GM12878 (cell line): ENCODE measurements around the gene MX1. TPM values are rescaled to one million over a fixed set of nuclear protein-coding genes. Genes with fewer than 3 reads are reported as not detected.

Source experiments
- ATAC-seq: fragments of 200-7000 bp; cut with Tn5 transposase; 3 replicates; pipeline ENCODE4 v1.9.1; 2020; ENCODE audit warnings: mild to moderate bottlenecking, moderate library complexity
- BruUV-seq: library from RNA; stranded (reverse); fragments of 400-500 nt; replicated peaks from 2 replicates; lab custom pipeline; 2021; lab: Mats Ljungman, UMichigan
- CTCF ChIA-PET: fragments of 300-600 bp; sonication (Branson Sonifier 250); formaldehyde crosslinking; extraction: SDS; loops from one replicate; lab custom pipeline; 2021; ENCODE audit warnings: inconsistent platforms; lab: Yijun Ruan, JAX
- POLR2A ChIA-PET: fragments of 350-600 bp; formaldehyde crosslinking; extraction: SDS; loops from one replicate; lab custom pipeline; 2021; ENCODE audit warnings: inconsistent platforms; lab: Charles Lee
- RAD21 ChIA-PET: fragments of 300-600 bp; sonication (Branson Sonifier 250); formaldehyde crosslinking; loops from one replicate; lab custom pipeline; 2023; ENCODE audit warnings: antibody characterized with exemption; ENCODE audit not compliant: unreplicated experiment; lab: Charles Lee
- SMC1A ChIA-PET: fragments of 300-600 bp; sonication (Branson Sonifier 250); formaldehyde crosslinking; loops from one replicate; lab custom pipeline; 2023; ENCODE audit not compliant: unreplicated experiment, uncharacterized antibody; lab: Charles Lee
- DNase-seq: peaks from one replicate; pipeline ENCODE4 v3.0.0-alpha.2; 2011; ENCODE audit warnings: low read depth, low spot score
- FAIRE-seq: peaks from 3 replicates; lab custom pipeline; 2011; peaks lifted over from hg19 to GRCh38; lab: Jason Lieb, UNC
- H2AFZ ChIP-seq: 2 replicates; pipeline ENCODE4 v1.6.0; 2011; ENCODE audit warnings: low read depth, low read length, control low read depth; ENCODE audit not compliant: control insufficient read depth
- H3K27ac ChIP-seq: 2 replicates; pipeline ENCODE4 v1.5.1; 2011; ENCODE audit warnings: control low read depth; ENCODE audit not compliant: control insufficient read depth, insufficient read depth
- H3K27me3 ChIP-seq, 2 experiments: replicated peaks in 1 of 2; 2 replicates each; pipeline versions ENCODE4 v1.6.0 to v1.6.1; 2011; ENCODE audit warnings: low read length in 1 of 2; ENCODE audit not compliant: control insufficient read depth in 2 of 2, insufficient read depth in 2 of 2
- H3K36me3 ChIP-seq, 2 experiments: 2 replicates each; pipeline ENCODE4 v1.5.1; 2011; ENCODE audit warnings: low read length in 1 of 2; ENCODE audit not compliant: control insufficient read depth in 2 of 2, insufficient read depth in 2 of 2
- H3K4me1 ChIP-seq: 2 replicates; pipeline ENCODE4 v1.6.1; 2011; ENCODE audit warnings: mild to moderate bottlenecking, low read length, moderate library complexity, mixed read lengths; ENCODE audit not compliant: control insufficient read depth, insufficient read depth
- H3K4me2 ChIP-seq: 2 replicates; pipeline ENCODE4 v1.6.0; 2011; ENCODE audit warnings: control low read depth; ENCODE audit not compliant: control insufficient read depth, insufficient read depth
- H3K4me3 ChIP-seq: fragments of 200-600 bp; sonication (generic); 2 replicates; pipeline ENCODE4 v1.5.1; 2016
- H3K79me2 ChIP-seq: 2 replicates; pipeline ENCODE4 v1.6.0; 2011; ENCODE audit warnings: low read length; ENCODE audit not compliant: control insufficient read depth, insufficient read depth
- H3K9ac ChIP-seq: 2 replicates; pipeline ENCODE4 v1.8.0; 2011; ENCODE audit warnings: low read length, control low read depth, mixed read lengths; ENCODE audit not compliant: control insufficient read depth, insufficient read depth
- H3K9me3 ChIP-seq: replicated peaks from 3 replicates; pipeline ENCODE4 v1.5.1; 2011; ENCODE audit warnings: mild to moderate bottlenecking, low read length; ENCODE audit not compliant: control insufficient read depth, insufficient read depth
- H4K20me1 ChIP-seq: 2 replicates; pipeline ENCODE4 v1.6.0; 2011; ENCODE audit not compliant: control insufficient read depth, insufficient read depth
- BHLHE40 ChIP-seq, 2 experiments: fragments of 450-650 bp in 1 of 2; IDR thresholded peaks; 2 replicates each; pipeline ENCODE4 v1.6.1; 2011 to 2017; ENCODE audit warnings: low read depth in 2 of 2, borderline replicate concordance in 1 of 2, improper control_type of control experiment in 1 of 2, low read length in 1 of 2, mild to moderate bottlenecking in 1 of 2
- CBX3 ChIP-seq: fragments of 200-600 bp; sonication (generic); IDR thresholded peaks from 2 replicates; pipeline ENCODE4 v1.6.1; 2016; ENCODE audit warnings: low read depth, borderline replicate concordance
- CREB1 ChIP-seq: IDR thresholded peaks from 2 replicates; pipeline ENCODE4 v1.6.1; 2012; ENCODE audit warnings: low read depth, mild to moderate bottlenecking, inconsistent platforms
- DPF2 ChIP-seq: fragments of 450-650 bp; IDR thresholded peaks from 2 replicates; pipeline ENCODE4 v1.6.1; 2017; ENCODE audit warnings: mild to moderate bottlenecking
- PML ChIP-seq: IDR thresholded peaks from 2 replicates; pipeline ENCODE4 v1.6.1; 2012; ENCODE audit warnings: low read length, inconsistent platforms
- POU2F2 ChIP-seq: IDR thresholded peaks from 3 replicates; pipeline ENCODE4 v1.6.1; 2011; ENCODE audit warnings: low read depth, mild to moderate bottlenecking, low read length, borderline replicate concordance
- RCOR1 ChIP-seq: conservative IDR thresholded peaks from 2 replicates; pipeline ENCODE4 v1.6.1; 2012; ENCODE audit warnings: low read depth, low read length, improper control_type of control experiment
- RUNX3 ChIP-seq: IDR thresholded peaks from 2 replicates; pipeline ENCODE4 v1.6.1; 2012; ENCODE audit warnings: low read length, inconsistent platforms
- TAF1 ChIP-seq: IDR thresholded peaks from 2 replicates; pipeline ENCODE4 v1.6.1; 2011; ENCODE audit warnings: mild to moderate bottlenecking, low read depth, low read length, borderline replicate concordance
- ZNF384 ChIP-seq: IDR thresholded peaks from 2 replicates; pipeline ENCODE4 v1.6.1; 2012; ENCODE audit warnings: low read depth, mild to moderate bottlenecking, low read length, improper control_type of control experiment, borderline replicate concordance
- ZSCAN29 ChIP-seq: fragments of 450-650 bp; IDR thresholded peaks from 2 replicates; pipeline ENCODE4 v1.6.1; 2017; ENCODE audit warnings: mild to moderate bottlenecking, moderate library complexity
- WGBS: methylation state at CpG from one replicate; pipeline ENCODE4 v1.1.6; 2016; ENCODE audit warnings: low lambda C conversion rate; ENCODE audit not compliant: insufficient replicate concordance, insufficient coverage; ENCODE audit errors: missing lambda C conversion rate; 5-methylcytosine and 5-hydroxymethylcytosine counted together
- in situ Hi-C: fragments of 300-500 bp; cut with MboI; formaldehyde crosslinking; loops from 9 replicates; pipeline ENCODE4 v1.14.3; 2018; ENCODE audit warnings: mixed read lengths
- intact Hi-C: fragments of 100-400 bp; cut with micrococcal nuclease; formaldehyde crosslinking; loops from one replicate; pipeline ENCODE4 v1.14.2; 2022; ENCODE audit not compliant: unreplicated experiment
- polyA plus RNA-seq, 11 experiments: library from polyadenylated mRNA; depleted of rRNA in 4 of 11; unstranded in 6 of 11; stranded (reverse) in 5 of 11; fragments of >200 nt; fragmentation: Nextera tagmentation in 4 of 11; fragmentation: Illumina TruSeq in 1 of 11; extraction: Ambion mirVana in 4 of 11; extraction: Trizol in 1 of 11; gene quantifications; 1 replicate in 1 of 11; 2 replicates in 10 of 11; pipeline versions ENCODE4 v1.2.1 to v1.2.3, GENCODE V29; 2011 to 2016; ENCODE audit warnings: inconsistent platforms in 2 of 11, missing spikeins in 2 of 11, low read depth in 1 of 11
- total RNA-seq, 4 experiments: library from RNA; depleted of rRNA in 3 of 4; stranded (reverse); fragments of >200 nt in 3 of 4; fragmentation: Illumina TruSeq in 1 of 4; extraction: Trizol in 1 of 4; gene quantifications; 2 replicates each; pipeline versions ENCODE4 v1.2.1 to v1.2.3, GENCODE V29; 2013 to 2021
- TF ChIP-seq, protein P1 (sequence below): fragments of 150-350 bp; IDR thresholded peaks from 2 replicates; pipeline ENCODE4 v1.6.1; 2014; ENCODE audit warnings: mild to moderate bottlenecking, low read depth, low read length
- TF ChIP-seq, protein P2 (sequence below): IDR thresholded peaks from 2 replicates; pipeline ENCODE4 v1.6.1; 2011; ENCODE audit warnings: low read depth, mild to moderate bottlenecking, low read length, moderate library complexity, borderline replicate concordance; ENCODE audit errors: extremely low read depth
- TF ChIP-seq, protein P3 (sequence below): fragments of 450-650 bp; IDR thresholded peaks from 2 replicates; pipeline ENCODE4 v1.6.1; 2017; ENCODE audit warnings: mild to moderate bottlenecking, moderate library complexity
- TF ChIP-seq, protein P4 (sequence below): fragments of 450-650 bp; IDR thresholded peaks from 2 replicates; pipeline ENCODE4 v1.6.1; 2016; ENCODE audit warnings: mild to moderate bottlenecking

The MX1 gene
- total and polyA plus RNA-seq, 10 of the 15 experiments (the other 5 are each of a cell fraction or from before 2014, with no cell fraction given) = 75.9 to 385 (median 302) TPM

DNA sequence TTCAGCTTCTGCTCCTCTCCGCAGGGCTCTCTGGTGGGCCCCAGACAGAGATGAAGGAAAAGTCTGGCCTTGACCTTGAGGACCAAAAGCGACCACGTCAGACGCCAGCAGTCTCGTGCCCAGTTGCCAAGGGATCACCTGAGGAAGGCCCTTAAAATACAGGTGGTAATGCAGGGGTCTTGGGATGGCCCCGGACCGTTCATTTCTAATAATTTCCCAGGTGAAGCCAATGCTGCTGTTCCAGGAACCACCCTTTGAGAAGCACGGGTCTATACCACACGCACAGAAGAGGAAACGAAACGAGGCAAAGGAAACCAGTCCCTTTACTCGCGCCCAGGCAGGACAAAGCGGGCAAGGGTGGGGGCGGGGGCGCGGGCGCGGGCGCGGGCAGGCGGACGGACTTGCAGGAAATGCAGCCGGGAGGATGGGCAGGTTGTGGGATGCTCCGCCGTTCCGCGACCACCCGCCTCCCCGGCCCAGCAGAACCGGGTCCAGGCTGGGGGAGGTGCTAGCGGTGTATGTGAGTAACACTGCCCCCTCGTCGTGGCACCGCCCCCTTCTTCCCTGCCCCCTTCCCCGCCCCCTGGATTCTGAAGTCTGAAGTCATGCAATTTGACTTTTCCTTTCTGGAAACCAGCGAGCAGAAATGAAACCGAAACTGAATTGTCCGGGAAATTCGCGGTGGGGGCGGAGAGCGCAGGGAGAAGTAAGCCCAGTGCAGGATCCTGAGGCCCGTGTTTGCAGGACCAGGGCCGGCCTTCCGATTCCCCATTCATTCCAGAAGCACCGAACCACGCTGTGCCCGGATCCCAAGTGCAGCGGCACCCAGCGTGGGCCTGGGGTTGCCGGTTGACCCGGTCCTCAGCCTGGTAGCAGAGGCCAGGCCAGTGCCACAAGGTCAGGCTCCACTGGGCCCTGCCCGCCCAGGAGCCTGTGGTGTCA is 5.8 kb upstream of the MX1 start:
- ATAC-seq (peak; percentile 94), FAIRE-seq (peak; percentile 38), DNase-seq (peak; percentile 39)
- H3K27me3 ChIP-seq = no peaks in the 10 kb centered on the region
- intact Hi-C loops = no loop called here
- peak overlapping the region; percentile 83 for H3K9ac ChIP-seq
- in situ Hi-C loops = no loop called here
- H3K4me3 ChIP-seq = peak overlapping the region; percentile 79
- H3K4me1 ChIP-seq = peaks cover 24% of the 10 kb centered on the region
- H3K36me3 ChIP-seq = no peaks in the 10 kb centered on the region
- H3K27ac ChIP-seq = peak overlapping the region; percentile 82
- ChIA-PET SMC1A (interaction anchor here (2.0 to 3.0 kb wide), 3 partner anchors 11 to 53 kb away, joined by 5 to 10 read pairs (median 8); no protein-coding TSS in a partner anchor), POLR2A (interaction anchor here (0.7 kb wide), 1 partner anchor 54 kb away, joined by 4 read pairs; no protein-coding TSS in a partner anchor), CTCF (interaction anchor here (0.7 to 2.1 kb wide), 3 partner anchors 50 to 59 kb away, joined by 3 to 5 read pairs (median 3); no protein-coding TSS in a partner anchor), RAD21 (interaction anchor here (1.7 kb wide), 1 partner anchor 50 kb away, joined by 7 read pairs; no protein-coding TSS in a partner anchor)
- 7% methylated on average over 45 of the region's 54 CpGs for WGBS
- H4K20me1 ChIP-seq = no peaks in the 10 kb centered on the region
- BruUV-seq = no TSS peak
- peak overlapping the region; percentile 99 for H3K4me2 ChIP-seq
- no peaks in the 10 kb centered on the region; the same call in 2 of the 3 replicates for H3K9me3 ChIP-seq
- peaks cover 7% of the 10 kb centered on the region for H3K79me2 ChIP-seq
- peak overlapping the region; percentile 71 for H2AFZ ChIP-seq
- TF ChIP-seq BHLHE40 (IDR thresholded peaks at IDR 0.05; ENCODE audit: borderline replicate concordance in 1 of 2, low read depth in 2 of 2, low read length in 1 of 2) (peak; percentile 65 to 77), RCOR1 (no peak), TAF1 (no peak), CBX3 (no peak), POU2F2 (no peak), RUNX3 (no peak; the same call in 1 of the 2 replicates), DPF2 (peak; percentile 33; the same call in 1 of the 2 replicates), CREB1 (no peak), PML (no peak), ZNF384 (no peak), ZSCAN29 (peak; percentile 98)
- TF ChIP-seq, protein P1, sequence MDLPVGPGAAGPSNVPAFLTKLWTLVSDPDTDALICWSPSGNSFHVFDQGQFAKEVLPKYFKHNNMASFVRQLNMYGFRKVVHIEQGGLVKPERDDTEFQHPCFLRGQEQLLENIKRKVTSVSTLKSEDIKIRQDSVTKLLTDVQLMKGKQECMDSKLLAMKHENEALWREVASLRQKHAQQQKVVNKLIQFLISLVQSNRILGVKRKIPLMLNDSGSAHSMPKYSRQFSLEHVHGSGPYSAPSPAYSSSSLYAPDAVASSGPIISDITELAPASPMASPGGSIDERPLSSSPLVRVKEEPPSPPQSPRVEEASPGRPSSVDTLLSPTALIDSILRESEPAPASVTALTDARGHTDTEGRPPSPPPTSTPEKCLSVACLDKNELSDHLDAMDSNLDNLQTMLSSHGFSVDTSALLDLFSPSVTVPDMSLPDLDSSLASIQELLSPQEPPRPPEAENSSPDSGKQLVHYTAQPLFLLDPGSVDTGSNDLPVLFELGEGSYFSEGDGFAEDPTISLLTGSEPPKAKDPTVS = no peak
- TF ChIP-seq, protein P2, sequence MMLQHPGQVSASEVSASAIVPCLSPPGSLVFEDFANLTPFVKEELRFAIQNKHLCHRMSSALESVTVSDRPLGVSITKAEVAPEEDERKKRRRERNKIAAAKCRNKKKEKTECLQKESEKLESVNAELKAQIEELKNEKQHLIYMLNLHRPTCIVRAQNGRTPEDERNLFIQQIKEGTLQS = no peak
- TF ChIP-seq, protein P3, sequence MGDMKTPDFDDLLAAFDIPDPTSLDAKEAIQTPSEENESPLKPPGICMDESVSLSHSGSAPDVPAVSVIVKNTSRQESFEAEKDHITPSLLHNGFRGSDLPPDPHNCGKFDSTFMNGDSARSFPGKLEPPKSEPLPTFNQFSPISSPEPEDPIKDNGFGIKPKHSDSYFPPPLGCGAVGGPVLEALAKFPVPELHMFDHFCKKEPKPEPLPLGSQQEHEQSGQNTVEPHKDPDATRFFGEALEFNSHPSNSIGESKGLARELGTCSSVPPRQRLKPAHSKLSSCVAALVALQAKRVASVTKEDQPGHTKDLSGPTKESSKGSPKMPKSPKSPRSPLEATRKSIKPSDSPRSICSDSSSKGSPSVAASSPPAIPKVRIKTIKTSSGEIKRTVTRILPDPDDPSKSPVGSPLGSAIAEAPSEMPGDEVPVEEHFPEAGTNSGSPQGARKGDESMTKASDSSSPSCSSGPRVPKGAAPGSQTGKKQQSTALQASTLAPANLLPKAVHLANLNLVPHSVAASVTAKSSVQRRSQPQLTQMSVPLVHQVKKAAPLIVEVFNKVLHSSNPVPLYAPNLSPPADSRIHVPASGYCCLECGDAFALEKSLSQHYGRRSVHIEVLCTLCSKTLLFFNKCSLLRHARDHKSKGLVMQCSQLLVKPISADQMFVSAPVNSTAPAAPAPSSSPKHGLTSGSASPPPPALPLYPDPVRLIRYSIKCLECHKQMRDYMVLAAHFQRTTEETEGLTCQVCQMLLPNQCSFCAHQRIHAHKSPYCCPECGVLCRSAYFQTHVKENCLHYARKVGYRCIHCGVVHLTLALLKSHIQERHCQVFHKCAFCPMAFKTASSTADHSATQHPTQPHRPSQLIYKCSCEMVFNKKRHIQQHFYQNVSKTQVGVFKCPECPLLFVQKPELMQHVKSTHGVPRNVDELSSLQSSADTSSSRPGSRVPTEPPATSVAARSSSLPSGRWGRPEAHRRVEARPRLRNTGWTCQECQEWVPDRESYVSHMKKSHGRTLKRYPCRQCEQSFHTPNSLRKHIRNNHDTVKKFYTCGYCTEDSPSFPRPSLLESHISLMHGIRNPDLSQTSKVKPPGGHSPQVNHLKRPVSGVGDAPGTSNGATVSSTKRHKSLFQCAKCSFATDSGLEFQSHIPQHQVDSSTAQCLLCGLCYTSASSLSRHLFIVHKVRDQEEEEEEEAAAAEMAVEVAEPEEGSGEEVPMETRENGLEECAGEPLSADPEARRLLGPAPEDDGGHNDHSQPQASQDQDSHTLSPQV = no peak
- TF ChIP-seq, protein P4, sequence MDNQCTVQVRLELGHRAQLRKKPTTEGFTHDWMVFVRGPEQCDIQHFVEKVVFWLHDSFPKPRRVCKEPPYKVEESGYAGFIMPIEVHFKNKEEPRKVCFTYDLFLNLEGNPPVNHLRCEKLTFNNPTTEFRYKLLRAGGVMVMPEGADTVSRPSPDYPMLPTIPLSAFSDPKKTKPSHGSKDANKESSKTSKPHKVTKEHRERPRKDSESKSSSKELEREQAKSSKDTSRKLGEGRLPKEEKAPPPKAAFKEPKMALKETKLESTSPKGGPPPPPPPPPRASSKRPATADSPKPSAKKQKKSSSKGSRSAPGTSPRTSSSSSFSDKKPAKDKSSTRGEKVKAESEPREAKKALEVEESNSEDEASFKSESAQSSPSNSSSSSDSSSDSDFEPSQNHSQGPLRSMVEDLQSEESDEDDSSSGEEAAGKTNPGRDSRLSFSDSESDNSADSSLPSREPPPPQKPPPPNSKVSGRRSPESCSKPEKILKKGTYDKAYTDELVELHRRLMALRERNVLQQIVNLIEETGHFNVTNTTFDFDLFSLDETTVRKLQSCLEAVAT = no peak
